Measurements from ENCODE around the gene IPPK.

IPPK gene

DNA sequence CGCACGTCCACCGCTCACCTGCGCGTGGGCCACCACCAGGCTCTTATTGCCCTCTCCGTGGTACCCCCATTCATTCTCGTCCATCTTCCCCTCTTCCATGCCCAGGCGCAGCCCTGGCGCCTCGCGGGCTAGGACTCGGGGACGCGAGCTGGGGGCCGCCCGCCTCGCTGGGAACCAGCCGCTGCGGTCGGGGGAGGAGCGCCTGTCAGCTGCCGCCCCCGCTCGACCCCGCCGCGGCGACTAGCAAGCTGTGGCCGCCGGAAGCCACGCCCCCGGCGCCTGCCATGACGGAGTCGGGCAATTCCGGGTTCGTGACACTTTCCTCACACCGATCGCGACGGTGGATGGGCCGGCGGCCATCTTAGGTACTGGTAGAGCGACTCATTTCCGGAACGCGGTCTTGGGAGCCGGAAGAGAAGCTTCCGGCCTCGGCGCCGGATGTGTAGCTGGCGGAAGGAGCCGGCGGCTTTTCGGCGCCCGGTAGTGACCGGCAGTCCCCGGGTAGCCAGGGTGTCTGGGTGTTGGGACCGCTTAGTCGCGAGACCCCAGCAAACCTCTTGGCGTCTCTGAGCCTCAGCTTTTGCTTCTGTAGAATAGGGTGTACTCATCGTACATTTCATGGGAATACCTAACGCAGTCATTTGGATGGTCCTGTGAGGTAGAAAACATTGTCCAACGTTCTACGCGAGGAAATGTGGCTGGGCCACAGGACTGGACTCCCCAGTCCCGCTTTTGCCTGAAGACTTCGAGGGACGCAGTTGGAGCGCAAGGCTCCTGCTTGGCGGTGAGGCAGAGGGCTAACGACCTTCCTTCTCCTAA, at the start of gene IPPK:
Gene IPPK (minus strand): TSS at position 242 of the 819 bp plus-strand sequence. CDS start 143 bp downstream, at position 99.
- no peak for TF ChIP-seq CTCF (IDR thresholded peaks at IDR 0.05; ENCODE audit: insufficient read depth, low read length, missing control alignments)

GRCh38 chr9:92719028-92719647, 49.2 kb upstream of the IPPK start:
- CTCF ChIA-PET: interaction anchor here (1.0 to 15.5 kb wide), 8 partner anchors 10 to 72 kb away, joined by 3 to 271 read pairs (median 10); no protein-coding TSS in a partner anchor
- no peak for DNase-seq (ENCODE audit: low read depth, low spot score)
- POLR2A ChIA-PET: no interaction called here
- no peak overlapping the region for H3K4me3 ChIP-seq (ENCODE audit: low read depth, low read length)
- no peak for TF ChIP-seq CTCF (IDR thresholded peaks at IDR 0.05; ENCODE audit: insufficient read depth, low read length, missing control alignments)

More for the DNA sequence above, at the start of gene IPPK:
- ChIA-PET POLR2A (interaction anchor here (0.9 to 1.2 kb wide), 4 partner anchors 16 to 119 kb away, joined by 3 to 5 read pairs (median 3); no protein-coding TSS in a partner anchor), CTCF (interaction anchor here (1.0 to 2.2 kb wide), 7 partner anchors 9 to 531 kb away, joined by 3 to 8 read pairs (median 4); no protein-coding TSS in a partner anchor)
- peak; percentile 87 for DNase-seq (ENCODE audit: low read depth, low spot score)
- peak within 1 kb of the TSS; percentile 98 for H3K4me3 ChIP-seq (ENCODE audit: low read depth, low read length)

DNA sequence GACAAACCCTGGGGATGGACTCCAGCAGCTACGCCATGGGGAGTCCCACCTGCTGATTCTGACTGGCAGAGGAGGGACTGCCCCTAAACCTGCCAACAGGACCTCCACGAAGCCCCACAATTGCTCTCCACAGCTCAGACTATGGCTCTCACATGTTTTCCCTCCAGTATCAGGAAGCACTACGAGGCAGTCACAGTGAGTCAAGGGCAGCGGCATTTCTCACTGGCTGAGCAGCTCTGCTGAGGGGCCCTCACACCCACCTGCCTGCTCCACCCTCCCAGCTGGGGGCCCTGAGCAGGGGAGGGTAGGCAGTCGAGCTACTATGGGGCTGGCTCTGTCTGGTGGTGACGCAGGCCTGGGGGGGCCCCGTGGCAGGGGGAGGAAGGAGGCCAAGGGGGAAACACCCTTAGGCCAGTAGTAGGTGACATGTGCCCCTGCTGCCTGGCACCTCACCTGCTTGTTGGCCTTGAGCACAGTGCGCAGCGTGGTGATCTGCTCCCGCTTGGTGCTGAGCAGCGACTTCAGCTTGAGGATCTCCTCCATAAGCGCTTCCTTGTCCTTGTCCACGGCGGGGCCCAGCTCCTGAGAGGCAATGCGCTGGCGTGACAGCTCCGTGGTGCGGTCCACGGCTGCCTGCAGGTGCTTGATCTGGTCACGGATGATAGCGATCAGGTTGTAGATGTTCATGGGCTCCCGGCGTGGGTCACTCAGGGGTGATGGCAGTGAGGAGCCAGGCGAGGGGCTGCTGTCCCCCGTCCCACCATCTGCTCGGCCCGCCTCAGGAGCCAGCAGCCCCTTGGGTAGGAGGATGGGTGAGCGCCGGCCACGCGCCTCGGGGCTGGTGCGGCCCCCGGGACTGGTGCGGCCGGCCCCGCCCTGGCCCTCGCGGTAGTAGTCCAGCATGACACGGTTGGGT, 48.4 kb upstream of the IPPK start:
- no peak overlapping the region for H3K4me3 ChIP-seq (ENCODE audit: low read depth, low read length)
- TF ChIP-seq CTCF (IDR thresholded peaks at IDR 0.05; ENCODE audit: insufficient read depth, low read length, missing control alignments): no peak
- DNase-seq (ENCODE audit: low read depth, low spot score): no peak
- CTCF ChIA-PET: interaction anchor here (1.0 to 15.5 kb wide), 15 partner anchors 9 to 105 kb away, joined by 3 to 271 read pairs (median 8); no protein-coding TSS in a partner anchor
- POLR2A ChIA-PET: no interaction called here

DNA sequence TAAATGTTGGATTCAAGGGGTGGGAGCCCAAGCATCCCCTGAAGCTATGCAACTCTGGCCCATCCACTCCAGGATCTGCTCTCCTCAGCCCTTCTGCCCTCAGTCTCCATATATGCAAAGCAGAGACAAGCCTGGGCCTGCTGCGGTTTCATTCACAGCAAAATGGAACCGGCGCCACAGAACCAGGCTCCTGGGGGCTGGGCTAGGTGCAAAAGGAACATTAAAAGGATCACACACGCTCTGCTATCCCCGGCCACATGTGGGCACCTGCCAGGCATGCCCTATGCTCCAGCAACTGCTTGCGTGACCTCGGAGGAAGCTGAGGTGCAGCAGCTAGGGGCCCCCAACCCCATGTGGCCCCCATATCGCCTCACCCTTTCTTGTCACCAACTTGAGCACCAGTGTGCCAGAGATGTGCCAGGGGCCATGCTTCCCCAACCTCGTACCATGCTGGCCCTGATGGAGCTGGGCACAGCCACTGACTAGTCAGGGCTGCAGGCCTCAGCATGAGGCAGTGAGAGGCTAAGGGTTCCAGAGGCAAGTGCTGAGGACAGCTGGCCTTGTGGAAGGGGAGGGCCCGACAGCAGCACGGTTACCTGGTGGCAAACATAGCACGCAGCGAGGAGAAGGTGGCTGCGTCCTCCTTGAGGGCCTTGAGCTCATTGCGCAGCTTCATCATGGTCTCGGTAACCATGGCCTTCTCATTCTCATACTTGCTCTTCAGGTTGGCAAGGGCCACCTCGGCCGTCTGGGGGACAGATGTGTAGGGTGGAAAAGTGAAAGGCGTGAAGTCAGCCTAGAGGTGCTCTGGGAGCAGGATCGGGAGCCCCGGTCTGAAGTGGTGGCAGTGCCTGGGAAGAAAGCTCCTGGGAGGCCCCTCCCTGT, 47.5 kb upstream of the IPPK start:
- ChIA-PET POLR2A (interaction anchor here (0.6 kb wide), 1 partner anchor 29 kb away, joined by 3 read pairs; no protein-coding TSS in a partner anchor), CTCF (interaction anchor here (1.0 to 15.5 kb wide), 16 partner anchors 8 to 106 kb away, joined by 3 to 271 read pairs (median 6); no protein-coding TSS in a partner anchor)
- DNase-seq (ENCODE audit: low read depth, low spot score): no peak
- no peak overlapping the region for H3K4me3 ChIP-seq (ENCODE audit: low read depth, low read length)
- TF ChIP-seq CTCF (IDR thresholded peaks at IDR 0.05; ENCODE audit: insufficient read depth, low read length, missing control alignments): no peak

DNA sequence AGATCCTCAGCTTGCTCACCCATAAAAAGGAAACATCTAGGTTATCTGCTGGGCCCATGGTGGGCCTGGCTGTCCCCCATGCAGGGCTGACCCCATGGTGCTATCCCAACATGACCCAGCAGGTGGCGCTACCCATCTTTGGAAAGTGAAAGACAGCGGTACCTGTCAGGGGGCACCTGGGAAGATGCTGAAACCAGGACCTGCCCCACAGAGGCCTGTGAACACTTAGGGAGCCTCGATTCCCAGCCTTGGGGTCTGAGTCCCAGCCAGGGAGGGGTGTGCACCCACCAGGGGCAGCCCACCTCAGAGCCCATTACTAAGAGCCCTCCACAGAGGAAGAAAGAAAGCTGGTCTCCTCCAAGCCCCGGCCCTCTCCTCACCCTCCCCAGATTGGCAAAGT, 46.6 kb upstream of the IPPK start:
- POLR2A ChIA-PET: interaction anchor here (0.6 kb wide), 1 partner anchor 28 kb away, joined by 3 read pairs; no protein-coding TSS in a partner anchor
- DNase-seq (ENCODE audit: low read depth, low spot score): no peak
- CTCF ChIA-PET: interaction anchor here (0.6 to 15.5 kb wide), 19 partner anchors 10 to 85 kb away, joined by 3 to 271 read pairs (median 6); partner anchors contain the start of gene BICD2
- TF ChIP-seq CTCF (IDR thresholded peaks at IDR 0.05; ENCODE audit: insufficient read depth, low read length, missing control alignments): peak; percentile 89
- H3K4me3 ChIP-seq (ENCODE audit: low read depth, low read length): no peak overlapping the region
